Sigmoid colon (tissue), 7 donors: ENCODE results near the gene MOB3B. TPM values are rescaled to one million over a fixed set of nuclear protein-coding genes. Genes with fewer than 3 reads are reported as not detected.

Experiments used
- DNase-seq: peaks from one replicate; pipeline ENCODE4 v3.0.0-alpha.2; 2019
- H3K27ac ChIP-seq, 4 donors: fragments of 200-600 bp; sonication (generic); one replicate each; pipeline ENCODE4 v1.5.1; 2016 to 2019; ENCODE audit warnings: mild to moderate bottlenecking in 1 of 4
- H3K27me3 ChIP-seq, 3 donors: fragments of 200-600 bp; sonication (generic); one replicate each; pipeline ENCODE4 v1.5.1; 2019; ENCODE audit warnings: mild to moderate bottlenecking in 1 of 3
- H3K36me3 ChIP-seq, 4 donors: fragments of 200-600 bp; sonication (generic); one replicate each; pipeline ENCODE4 v1.5.1; 2016 to 2019
- H3K4me1 ChIP-seq, 4 donors: fragments of 200-600 bp; sonication (generic); one replicate each; pipeline ENCODE4 v1.5.1; 2017 to 2019
- H3K4me3 ChIP-seq, 4 donors: fragments of 200-600 bp; sonication (generic); one replicate each; pipeline ENCODE4 v1.5.1; 2017 to 2019; ENCODE audit warnings: mild to moderate bottlenecking in 2 of 4, moderate library complexity in 1 of 4
- H3K9me3 ChIP-seq, 4 donors: fragments of 200-600 bp in 3 of 4; sonication (generic) in 3 of 4; one replicate each; pipeline versions ENCODE4 v1.5.1 to v1.6.1; 2013 to 2019
- EP300 ChIP-seq, 4 donors: sonication (generic); formaldehyde crosslinking; IDR thresholded peaks; one replicate each; pipeline ENCODE4 v1.6.1; 2017; ENCODE audit warnings: antibody characterized with exemption in 4 of 4
- POLR2A ChIP-seq, 2 donors: fragments of 450-650 bp; IDR thresholded peaks; one replicate each; pipeline ENCODE4 v1.6.1; 2016; ENCODE audit warnings: antibody characterized with exemption in 2 of 2, mild to moderate bottlenecking in 2 of 2, moderate library complexity in 2 of 2
- POLR2AphosphoS5 ChIP-seq, 4 donors: sonication (generic); formaldehyde crosslinking; IDR thresholded peaks; one replicate each; pipeline ENCODE4 v1.6.1; 2017; ENCODE audit warnings: antibody characterized with exemption in 4 of 4
- WGBS, 2 donors: extraction: QIAGEN DNeasy Blood & Tissue Kit; methylation state at CpG; one replicate each; pipeline ENCODE4 v1.1.7; 2013; 5-methylcytosine and 5-hydroxymethylcytosine counted together
- intact Hi-C: fragments of 100-400 bp; cut with DNase I; formaldehyde crosslinking; loops from one replicate; pipeline ENCODE4 v1.15.1; 2023
- polyA plus RNA-seq, 3 donors: library from polyadenylated mRNA; stranded (reverse); fragments of 200-250 nt; gene quantifications; one replicate each; pipeline ENCODE4 v1.2.3, GENCODE V29; 2013
- total RNA-seq, 4 donors: library from RNA; depleted of rRNA; stranded (reverse); fragments of >200 nt; gene quantifications; one replicate each; pipeline ENCODE4 v1.1.0, GENCODE V29; 2016
- TF ChIP-seq, protein P1 (sequence below), 4 experiments: fragments of 450-650 bp in 3 of 4; fragments of 200-600 bp in 1 of 4; IDR thresholded peaks; one replicate each; pipeline ENCODE4 v1.5.1; 2016 to 2019; ENCODE audit warnings: antibody characterized with exemption in 4 of 4, mild to moderate bottlenecking in 3 of 4, moderate library complexity in 2 of 4
- donor health status: healthy with polysubstance abuse.
- donor health status: Bipolar disorder and iron deficiency.
- donor health status: healthy.

The MOB3B gene
- total and polyA plus RNA-seq, 7 donors = 6.9 to 23.4 (median 16.1) TPM

DNA sequence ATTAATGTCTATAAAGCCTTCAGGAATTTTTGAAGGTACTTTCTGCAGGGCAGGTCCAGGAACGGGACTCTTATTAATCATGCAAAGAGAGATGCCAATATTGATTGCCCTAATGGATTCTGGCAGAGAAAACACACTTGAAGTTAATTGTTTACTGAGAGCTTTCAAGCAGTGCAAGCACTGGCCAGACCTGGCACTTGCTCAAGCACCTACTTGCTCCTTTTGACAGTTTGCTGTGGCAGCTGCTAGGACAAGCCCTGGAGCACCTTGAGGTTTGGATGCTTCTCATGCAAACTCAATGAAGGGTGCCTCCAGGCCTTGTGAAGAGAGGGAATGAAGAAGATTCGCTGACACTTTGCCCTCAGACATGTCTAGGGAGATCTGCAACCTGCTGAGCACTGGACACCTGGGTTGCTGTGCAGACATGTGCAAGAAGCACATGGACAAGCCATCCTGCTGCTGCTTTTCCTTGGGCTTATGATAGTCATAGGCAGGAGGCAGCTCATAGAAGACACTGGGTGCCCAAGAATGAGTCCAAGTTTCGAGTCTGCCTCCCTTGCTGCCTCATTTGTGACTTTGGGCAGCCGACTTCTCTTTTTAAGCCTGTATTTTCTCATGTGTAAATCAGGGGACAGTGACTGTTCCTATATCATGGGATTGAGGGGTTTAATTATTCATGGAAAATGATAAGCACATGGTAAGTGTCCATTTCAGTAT, 143.8 kb downstream of the MOB3B start:
- no peak overlapping the region for H3K4me3 ChIP-seq
- H3K4me1 ChIP-seq = peaks cover 0 to 47% (median 33%) of the 10 kb centered on the region in 4 donors
- WGBS, 2 donors = 65 to 79% methylated on average over 4 of the region's 4 CpGs
- H3K27ac ChIP-seq = no peak overlapping the region
- intact Hi-C loops = no loop called here
- DNase-seq = no peak
- H3K9me3 ChIP-seq = no peaks in the 10 kb centered on the region
- TF ChIP-seq EP300 (IDR thresholded peaks at IDR 0.05) = no peak
- TF ChIP-seq POLR2A (IDR thresholded peaks at IDR 0.05) = no peak
- TF ChIP-seq, protein P1, sequence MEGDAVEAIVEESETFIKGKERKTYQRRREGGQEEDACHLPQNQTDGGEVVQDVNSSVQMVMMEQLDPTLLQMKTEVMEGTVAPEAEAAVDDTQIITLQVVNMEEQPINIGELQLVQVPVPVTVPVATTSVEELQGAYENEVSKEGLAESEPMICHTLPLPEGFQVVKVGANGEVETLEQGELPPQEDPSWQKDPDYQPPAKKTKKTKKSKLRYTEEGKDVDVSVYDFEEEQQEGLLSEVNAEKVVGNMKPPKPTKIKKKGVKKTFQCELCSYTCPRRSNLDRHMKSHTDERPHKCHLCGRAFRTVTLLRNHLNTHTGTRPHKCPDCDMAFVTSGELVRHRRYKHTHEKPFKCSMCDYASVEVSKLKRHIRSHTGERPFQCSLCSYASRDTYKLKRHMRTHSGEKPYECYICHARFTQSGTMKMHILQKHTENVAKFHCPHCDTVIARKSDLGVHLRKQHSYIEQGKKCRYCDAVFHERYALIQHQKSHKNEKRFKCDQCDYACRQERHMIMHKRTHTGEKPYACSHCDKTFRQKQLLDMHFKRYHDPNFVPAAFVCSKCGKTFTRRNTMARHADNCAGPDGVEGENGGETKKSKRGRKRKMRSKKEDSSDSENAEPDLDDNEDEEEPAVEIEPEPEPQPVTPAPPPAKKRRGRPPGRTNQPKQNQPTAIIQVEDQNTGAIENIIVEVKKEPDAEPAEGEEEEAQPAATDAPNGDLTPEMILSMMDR (IDR thresholded peaks at IDR 0.05) = no peak
- TF ChIP-seq POLR2AphosphoS5 (IDR thresholded peaks at IDR 0.05) = no peak
- no peaks in the 10 kb centered on the region for H3K36me3 ChIP-seq
- no peaks in the 10 kb centered on the region for H3K27me3 ChIP-seq

DNA sequence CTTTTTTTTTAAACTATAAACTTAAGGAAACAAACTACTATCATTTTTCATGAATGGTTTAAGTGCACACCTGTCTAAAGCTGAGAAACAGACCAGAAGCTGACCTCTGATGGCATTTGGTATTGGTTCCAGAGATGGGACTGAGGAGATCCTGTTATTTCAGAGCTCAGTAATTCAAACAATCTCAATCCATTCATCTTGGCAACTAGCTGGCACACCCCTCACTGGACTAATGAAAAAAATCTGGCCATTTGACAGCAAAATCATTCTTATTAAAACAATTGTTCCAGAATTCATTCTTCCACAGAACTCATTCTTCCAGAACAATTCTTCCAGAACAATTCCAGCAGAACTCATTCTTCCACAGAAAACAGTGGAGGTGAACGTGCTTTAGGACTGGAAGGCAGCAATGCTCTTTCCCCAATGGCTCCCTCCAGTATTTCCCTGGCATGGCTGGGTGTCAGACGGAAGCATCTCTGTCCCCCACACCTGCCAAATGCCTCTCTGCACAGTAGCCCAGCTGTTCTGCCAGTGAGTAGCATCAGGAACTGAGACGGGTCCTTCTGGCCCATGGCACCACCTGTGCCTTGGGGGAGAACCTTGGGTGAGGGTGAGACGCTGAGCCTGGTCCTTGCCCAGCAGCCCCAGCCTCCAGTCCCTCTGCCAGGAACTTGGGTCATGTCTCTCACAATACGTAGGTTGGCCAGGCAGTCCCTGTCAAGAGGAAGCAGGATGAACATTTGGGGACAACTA, 145.2 kb downstream of the MOB3B start:
- H3K4me1 ChIP-seq = peaks cover 0 to 47% (median 33%) of the 10 kb centered on the region in 4 donors
- H3K27me3 ChIP-seq = no peaks in the 10 kb centered on the region
- 83 to 93% methylated on average over 5 of the region's 5 CpGs for WGBS, 2 donors
- no peaks in the 10 kb centered on the region for H3K36me3 ChIP-seq
- peak overlapping the region in 2 of 4 donors; percentile 8 to 42 for H3K27ac ChIP-seq
- H3K4me3 ChIP-seq = no peak overlapping the region
- intact Hi-C loops = no loop called here
- no peak for DNase-seq
- TF ChIP-seq POLR2AphosphoS5 (IDR thresholded peaks at IDR 0.05) (peak in 1 of 4 donors; percentile 43), EP300 (IDR thresholded peaks at IDR 0.05) (no peak)
- no peaks in the 10 kb centered on the region for H3K9me3 ChIP-seq

DNA sequence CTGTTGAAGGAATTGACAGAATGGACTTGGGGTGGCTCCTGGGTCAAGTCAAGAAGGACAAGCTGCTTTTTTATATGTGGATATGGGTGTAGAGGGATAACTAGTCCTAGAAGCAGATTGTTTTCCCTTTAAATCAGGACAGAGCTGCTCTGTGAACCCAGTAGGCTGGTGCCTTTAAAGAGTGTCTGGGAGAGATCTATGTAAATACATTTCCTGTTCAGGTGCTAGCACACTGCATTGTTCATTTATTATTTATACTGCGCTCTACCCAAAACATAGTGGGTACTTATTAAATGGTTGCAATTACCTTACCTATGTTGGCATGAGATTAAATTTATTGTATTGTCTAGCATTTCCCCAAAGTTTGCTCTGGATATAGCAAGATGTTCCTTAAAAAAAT, 146.1 kb downstream of the MOB3B start:
- H3K4me1 ChIP-seq = peaks cover 0 to 47% (median 31%) of the 10 kb centered on the region in 4 donors
- TF ChIP-seq, protein P1 (IDR thresholded peaks at IDR 0.05) = no peak
- TF ChIP-seq POLR2AphosphoS5 (IDR thresholded peaks at IDR 0.05) (no peak), POLR2A (IDR thresholded peaks at IDR 0.05) (no peak), EP300 (IDR thresholded peaks at IDR 0.05) (no peak)
- H3K4me3 ChIP-seq = no peak overlapping the region
- no peaks in the 10 kb centered on the region for H3K36me3 ChIP-seq
- no peaks in the 10 kb centered on the region for H3K27me3 ChIP-seq
- no peak overlapping the region for H3K27ac ChIP-seq
- intact Hi-C loops = no loop called here
- no peaks in the 10 kb centered on the region for H3K9me3 ChIP-seq
- WGBS, 2 donors = 39 to 56% methylated on average over 1 of the region's 1 CpG
- no peak for DNase-seq

DNA sequence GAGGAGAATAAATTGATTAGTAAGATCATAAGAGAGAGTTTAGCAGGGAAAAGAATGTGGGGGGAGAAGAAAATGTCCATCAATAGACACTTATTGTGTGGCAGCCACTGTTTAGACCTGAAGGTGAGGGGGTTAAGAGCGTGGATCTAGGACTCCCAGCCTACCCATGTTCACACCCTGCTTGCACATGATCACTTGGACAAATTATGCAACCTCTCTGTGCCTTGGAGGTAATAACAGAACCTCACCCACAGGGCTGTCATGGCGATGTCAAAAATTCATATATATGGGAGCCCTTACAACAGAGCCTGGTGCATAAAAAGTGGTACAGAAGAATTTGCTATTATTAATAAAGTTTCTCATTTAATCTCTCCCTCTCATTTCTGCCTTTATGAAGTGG, 146.6 kb downstream of the MOB3B start:
- Histone ChIP-seq H3K27me3 (no peaks in the 10 kb centered on the region), H3K4me1 (peaks cover 0 to 44% (median 31%) of the 10 kb centered on the region in 4 donors), H3K27ac (no peak overlapping the region), H3K4me3 (no peak overlapping the region), H3K36me3 (no peaks in the 10 kb centered on the region), H3K9me3 (no peaks in the 10 kb centered on the region)
- 34 to 84% methylated on average over 2 of the region's 2 CpGs for WGBS, 2 donors
- TF ChIP-seq, protein P1 (IDR thresholded peaks at IDR 0.05) = no peak
- TF ChIP-seq POLR2A (IDR thresholded peaks at IDR 0.05) (no peak), EP300 (IDR thresholded peaks at IDR 0.05) (no peak), POLR2AphosphoS5 (IDR thresholded peaks at IDR 0.05) (no peak)
- no peak for DNase-seq
- intact Hi-C loops = no loop called here

DNA sequence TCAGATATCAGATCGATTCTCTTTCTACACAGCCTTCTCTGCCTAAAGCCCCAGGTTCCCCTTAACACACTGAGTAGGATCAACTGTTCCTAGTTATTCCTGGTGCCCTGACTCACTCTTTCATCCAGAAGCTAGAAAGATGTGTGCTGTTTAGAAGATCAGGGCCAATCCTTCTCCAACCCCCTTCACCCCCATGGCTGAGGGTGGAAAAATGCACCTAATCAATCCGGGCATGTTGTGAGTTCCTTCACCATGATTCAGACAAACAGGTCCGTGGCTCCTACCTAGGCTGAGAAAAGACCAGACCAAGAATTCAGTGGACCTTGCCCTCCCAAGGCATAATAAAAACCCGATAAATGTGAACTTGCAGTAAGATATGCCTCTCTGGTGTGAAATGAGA, 147.3 kb downstream of the MOB3B start:
- intact Hi-C loops = no loop called here
- peaks cover 0 to 40% (median 29%) of the 10 kb centered on the region in 4 donors for H3K4me1 ChIP-seq

More for the DNA sequence above, 147.3 kb downstream of the MOB3B start:
- H3K36me3 ChIP-seq = no peaks in the 10 kb centered on the region
- no peaks in the 10 kb centered on the region for H3K9me3 ChIP-seq
- 22 to 65% methylated on average over 4 of the region's 4 CpGs for WGBS, 2 donors
- no peaks in the 10 kb centered on the region for H3K27me3 ChIP-seq
- H3K27ac ChIP-seq = no peak overlapping the region
- no peak for TF ChIP-seq POLR2AphosphoS5 (IDR thresholded peaks at IDR 0.05)
- TF ChIP-seq, protein P1 (IDR thresholded peaks at IDR 0.05) = no peak
- TF ChIP-seq POLR2A (IDR thresholded peaks at IDR 0.05) = no peak
- TF ChIP-seq EP300 (IDR thresholded peaks at IDR 0.05) = no peak
- DNase-seq = no peak
- H3K4me3 ChIP-seq = no peak overlapping the region
